ENCODE results near the gene PABPC4L.

DNA sequence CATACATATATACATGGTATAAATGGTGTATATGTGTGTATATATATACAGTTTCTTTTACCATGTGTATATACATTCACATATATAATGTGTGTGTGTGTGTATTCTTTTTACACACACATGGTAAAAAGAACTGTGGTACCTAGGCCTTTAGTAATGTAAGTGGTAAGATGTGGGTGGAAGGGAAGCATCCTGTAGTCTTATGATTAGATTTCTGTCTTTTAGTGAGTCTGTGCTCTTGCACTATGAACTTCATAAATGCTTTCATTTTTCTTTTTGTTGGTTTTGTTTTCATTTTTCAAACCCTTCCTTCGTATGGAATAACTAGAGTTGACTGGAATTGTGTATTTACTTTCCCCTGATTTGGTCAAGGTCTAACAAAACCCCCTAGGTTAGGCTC is 12.1 kb downstream of the PABPC4L start:
- TF ChIP-seq, protein P1, sequence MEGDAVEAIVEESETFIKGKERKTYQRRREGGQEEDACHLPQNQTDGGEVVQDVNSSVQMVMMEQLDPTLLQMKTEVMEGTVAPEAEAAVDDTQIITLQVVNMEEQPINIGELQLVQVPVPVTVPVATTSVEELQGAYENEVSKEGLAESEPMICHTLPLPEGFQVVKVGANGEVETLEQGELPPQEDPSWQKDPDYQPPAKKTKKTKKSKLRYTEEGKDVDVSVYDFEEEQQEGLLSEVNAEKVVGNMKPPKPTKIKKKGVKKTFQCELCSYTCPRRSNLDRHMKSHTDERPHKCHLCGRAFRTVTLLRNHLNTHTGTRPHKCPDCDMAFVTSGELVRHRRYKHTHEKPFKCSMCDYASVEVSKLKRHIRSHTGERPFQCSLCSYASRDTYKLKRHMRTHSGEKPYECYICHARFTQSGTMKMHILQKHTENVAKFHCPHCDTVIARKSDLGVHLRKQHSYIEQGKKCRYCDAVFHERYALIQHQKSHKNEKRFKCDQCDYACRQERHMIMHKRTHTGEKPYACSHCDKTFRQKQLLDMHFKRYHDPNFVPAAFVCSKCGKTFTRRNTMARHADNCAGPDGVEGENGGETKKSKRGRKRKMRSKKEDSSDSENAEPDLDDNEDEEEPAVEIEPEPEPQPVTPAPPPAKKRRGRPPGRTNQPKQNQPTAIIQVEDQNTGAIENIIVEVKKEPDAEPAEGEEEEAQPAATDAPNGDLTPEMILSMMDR (IDR thresholded peaks at IDR 0.05 in 4 of 5, conservative IDR thresholded peaks at IDR 0.05 in 1 of 5): no peak
- no peak for TF ChIP-seq POLR2A (IDR thresholded peaks at IDR 0.05)

All from gastrocnemius medialis (tissue), 4 donors.